Stimulated activated CD8-positive, alpha-beta memory T cell treated with anti-CD3 and anti-CD28 coated beads, Interleukin-4, amount 100 ng/mL, for 1 hour (primary cell): ENCODE measurements around the gene EVA1B.

ENCODE experiments used
- DNase-seq, 2 donors: peaks; one replicate each; pipeline ENCODE4 v3.0.0-alpha.2; 2020; ENCODE audit warnings: low read depth in 2 of 2, low spot score in 1 of 2

EVA1B gene

GRCh38 chr1:36323636-36324352 is at the start of gene EVA1B:
EVA1B (minus strand) TSS chr1:36323645; CDS start chr1:36323037, 608 bp downstream.
- DNase-seq: no peak

GRCh38 chr1:36372617-36373016 is 49.2 kb upstream of the EVA1B start:
- no peak for DNase-seq

GRCh38 chr1:36369061-36369861 is 45.8 kb upstream of the EVA1B start:
- peak; percentile 71 to 80 for DNase-seq

- no peak for DNase-seq
Observed at GRCh38 chr1:36367798-36368197, 44.4 kb upstream of the EVA1B start.

GRCh38 chr1:36367066-36367465 is 43.6 kb upstream of the EVA1B start:
- DNase-seq: no peak

- DNase-seq: no peak
Observed at GRCh38 chr1:36366091-36366661, 42.7 kb upstream of the EVA1B start.

- no peak for DNase-seq
Observed at GRCh38 chr1:36365381-36365780, 41.9 kb upstream of the EVA1B start.

GRCh38 chr1:36359911-36360550 is 36.6 kb upstream of the EVA1B start:
- no peak for DNase-seq

GRCh38 chr1:36359383-36359782 is 35.9 kb upstream of the EVA1B start:
- DNase-seq: no peak

GRCh38 chr1:36358514-36359084 is 35.2 kb upstream of the EVA1B start:
- no peak for DNase-seq

- DNase-seq: no peak
Observed at GRCh38 chr1:36355811-36356210, 32.4 kb upstream of the EVA1B start.

GRCh38 chr1:36354486-36354885 is 31.0 kb upstream of the EVA1B start:
- DNase-seq: no peak

GRCh38 chr1:36352910-36353878 is 29.7 kb upstream of the EVA1B start:
- no peak for DNase-seq

- no peak for DNase-seq
Observed at GRCh38 chr1:36352125-36352909, 28.9 kb upstream of the EVA1B start.

GRCh38 chr1:36351227-36351977 is 28.0 kb upstream of the EVA1B start:
- no peak for DNase-seq

GRCh38 chr1:36350659-36351226 is 27.3 kb upstream of the EVA1B start:
- peak in 1 of 2 donors; percentile 20 for DNase-seq

GRCh38 chr1:36349839-36350238 is 26.4 kb upstream of the EVA1B start:
- DNase-seq: no peak

GRCh38 chr1:36349241-36349671 is 25.8 kb upstream of the EVA1B start:
- no peak for DNase-seq
